Trophoblast cell (in vitro differentiated cells and primary cell): Measurements from ENCODE around the gene CENPV.

Experiments used
- DNase-seq, 2 donors: peaks; one replicate each; pipeline ENCODE4 v3.0.0-alpha.2; 2016
- H2AFZ ChIP-seq: 2 replicates; pipeline ENCODE4 v1.6.1; 2013; ENCODE audit warnings: low read length, moderate library complexity, mild to moderate bottlenecking; ENCODE audit not compliant: insufficient read depth, poor library complexity
- H2AK5ac ChIP-seq: 2 replicates; pipeline ENCODE4 v1.6.1; 2013; ENCODE audit warnings: mild to moderate bottlenecking, low read length
- H2BK120ac ChIP-seq: 2 replicates; pipeline ENCODE4 v1.6.1; 2013; ENCODE audit warnings: low read length, mild to moderate bottlenecking, moderate library complexity; ENCODE audit not compliant: insufficient read depth, poor library complexity
- H2BK12ac ChIP-seq: 2 replicates; pipeline ENCODE4 v1.6.1; 2013; ENCODE audit warnings: mild to moderate bottlenecking, low read length, moderate library complexity
- H2BK5ac ChIP-seq: 2 replicates; pipeline ENCODE4 v1.6.1; 2013; ENCODE audit warnings: low read length, low read depth, moderate library complexity, mild to moderate bottlenecking; ENCODE audit not compliant: poor library complexity
- H3K14ac ChIP-seq: 2 replicates; pipeline ENCODE4 v1.6.1; 2013; ENCODE audit warnings: mild to moderate bottlenecking, low read length
- H3K18ac ChIP-seq: 2 replicates; pipeline ENCODE4 v1.6.1; 2013; ENCODE audit warnings: mild to moderate bottlenecking, low read length
- H3K23ac ChIP-seq: 2 replicates; pipeline ENCODE4 v1.6.1; 2013; ENCODE audit warnings: low read length
- H3K27ac ChIP-seq: 2 replicates; pipeline ENCODE4 v1.5.1; 2013; ENCODE audit warnings: low read depth, mild to moderate bottlenecking, inconsistent platforms, low read length, moderate library complexity
- H3K27me3 ChIP-seq: 2 replicates; pipeline ENCODE4 v1.6.1; 2013; ENCODE audit warnings: inconsistent platforms, mild to moderate bottlenecking, low read length, moderate library complexity; ENCODE audit not compliant: insufficient read depth
- H3K36me3 ChIP-seq, 2 experiments: 1 replicate in 1 of 2; 2 replicates in 1 of 2; pipeline ENCODE4 v1.6.1; 2013; ENCODE audit warnings: low read length in 2 of 2, mild to moderate bottlenecking in 2 of 2, moderate library complexity in 1 of 2; ENCODE audit not compliant: insufficient read depth in 2 of 2, control insufficient read depth in 1 of 2
- H3K4ac ChIP-seq: 2 replicates; pipeline ENCODE4 v1.6.1; 2013; ENCODE audit warnings: low read depth, mild to moderate bottlenecking, low read length, moderate library complexity
- H3K4me1 ChIP-seq, 2 experiments: 1 replicate in 1 of 2; 2 replicates in 1 of 2; pipeline ENCODE4 v1.6.1; 2013; ENCODE audit warnings: low read length in 2 of 2, mild to moderate bottlenecking in 2 of 2, moderate library complexity in 1 of 2; ENCODE audit not compliant: insufficient read depth in 2 of 2, control insufficient read depth in 1 of 2
- H3K4me2 ChIP-seq: 2 replicates; pipeline ENCODE4 v1.6.1; 2013; ENCODE audit warnings: inconsistent platforms, mild to moderate bottlenecking, low read length, moderate library complexity
- H3K4me3 ChIP-seq: 2 replicates; pipeline ENCODE4 v1.5.1; 2013; ENCODE audit warnings: mild to moderate bottlenecking, low read depth, low read length, inconsistent platforms
- H3K79me1 ChIP-seq: one replicate; pipeline ENCODE4 v1.6.1; 2013; ENCODE audit warnings: low read length
- H3K79me2 ChIP-seq: 2 replicates; pipeline ENCODE4 v1.6.1; 2013; ENCODE audit warnings: low read length, mild to moderate bottlenecking; ENCODE audit not compliant: control insufficient read depth, insufficient read depth, poor library complexity
- H3K9ac ChIP-seq: 2 replicates; pipeline ENCODE4 v1.6.1; 2013; ENCODE audit warnings: mild to moderate bottlenecking, low read length
- H3K9me3 ChIP-seq: 2 replicates; pipeline ENCODE4 v1.6.1; 2013; ENCODE audit warnings: low read depth, mild to moderate bottlenecking, control low read depth, inconsistent platforms, low read length; ENCODE audit not compliant: insufficient read depth
- H4K12ac ChIP-seq: 2 replicates; pipeline ENCODE4 v1.6.1; 2013; ENCODE audit warnings: low read depth, mild to moderate bottlenecking, low read length, moderate library complexity
- H4K8ac ChIP-seq: 2 replicates; pipeline ENCODE4 v1.6.1; 2013; ENCODE audit warnings: low read depth, mild to moderate bottlenecking, low read length, moderate library complexity
- H4K91ac ChIP-seq: one replicate; pipeline ENCODE4 v1.6.1; 2013; ENCODE audit warnings: low read depth, mild to moderate bottlenecking, low read length, moderate library complexity
- WGBS: extraction: QIAGEN DNeasy Blood & Tissue Kit; methylation state at CpG from one replicate; pipeline ENCODE4 v1.1.7; 2013; ENCODE audit warnings: missing lambda C conversion rate; ENCODE audit not compliant: insufficient read length, insufficient coverage; ENCODE audit errors: extremely low coverage; 5-methylcytosine and 5-hydroxymethylcytosine counted together

The CENPV gene

GRCh38 chr17:16383772-16384287, 30.6 kb upstream of the CENPV start:
- H2BK120ac ChIP-seq, result no peak overlapping the region
- H3K23ac ChIP-seq, result no peak overlapping the region
- no peak overlapping the region for H4K91ac ChIP-seq
- H3K14ac ChIP-seq, result no peak overlapping the region
- no peak for DNase-seq
- no peak overlapping the region for H3K4me2 ChIP-seq
- no peak overlapping the region for H3K9ac ChIP-seq
- no CpG with 5 or more reads among the region's 5 CpGs for WGBS
- H3K4me3 ChIP-seq, result no peak overlapping the region
- no peak overlapping the region for H4K8ac ChIP-seq
- H2AFZ ChIP-seq, result no peak overlapping the region
- H3K4ac ChIP-seq, result no peak overlapping the region
- H3K79me2 ChIP-seq, result peaks cover 7% of the 10 kb centered on the region
- H4K12ac ChIP-seq, result no peak overlapping the region
- H3K4me1 ChIP-seq, result peaks cover 7 to 11% of the 10 kb centered on the region in 2 experiments
- no peak overlapping the region for H2BK12ac ChIP-seq
- H3K27me3 ChIP-seq, result no peaks in the 10 kb centered on the region
- H3K9me3 ChIP-seq, result no peaks in the 10 kb centered on the region
- H3K18ac ChIP-seq, result no peak overlapping the region
- peaks cover 13 to 21% of the 10 kb centered on the region in 2 experiments for H3K36me3 ChIP-seq
- H2AK5ac ChIP-seq, result no peak overlapping the region
- no peak overlapping the region for H2BK5ac ChIP-seq
- peaks cover 17% of the 10 kb centered on the region for H3K79me1 ChIP-seq
- no peak overlapping the region for H3K27ac ChIP-seq

DNA sequence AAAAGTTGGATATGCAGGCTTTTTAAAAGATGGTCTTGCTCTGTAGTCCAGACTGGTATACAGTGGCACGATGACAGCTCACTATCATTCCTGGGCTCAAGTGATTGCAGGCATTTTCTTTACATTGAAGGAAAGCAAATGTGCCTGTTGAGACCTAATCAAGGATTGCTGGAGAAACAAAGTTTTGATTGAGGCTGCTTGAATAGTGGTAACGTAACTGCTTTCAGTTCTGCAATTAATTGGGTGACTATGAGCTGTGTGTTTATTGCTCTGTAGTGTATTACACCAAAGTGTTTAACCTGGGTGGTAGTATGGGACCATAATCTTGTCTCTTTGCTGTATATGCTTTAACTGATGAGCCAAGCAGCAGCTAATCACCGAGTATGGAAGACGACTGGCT, 29.9 kb upstream of the CENPV start:
- Histone ChIP-seq H3K23ac (no peak overlapping the region), H3K9ac (no peak overlapping the region), H2AK5ac (no peak overlapping the region), H3K4me1 (peaks cover 9 to 11% of the 10 kb centered on the region in 2 experiments), H2BK12ac (no peak overlapping the region), H3K4me2 (peak overlapping the region; percentile 38), H2BK120ac (no peak overlapping the region), H3K27ac (no peak overlapping the region), H3K36me3 (peaks cover 13 to 21% of the 10 kb centered on the region in 2 experiments), H2AFZ (no peak overlapping the region), H3K14ac (no peak overlapping the region), H2BK5ac (no peak overlapping the region), H3K18ac (no peak overlapping the region), H3K79me1 (peaks cover 17% of the 10 kb centered on the region), H3K4me3 (no peak overlapping the region), H4K12ac (no peak overlapping the region), H3K4ac (no peak overlapping the region), H3K9me3 (no peaks in the 10 kb centered on the region), H3K27me3 (no peaks in the 10 kb centered on the region), H4K8ac (no peak overlapping the region), H3K79me2 (peaks cover 7% of the 10 kb centered on the region), H4K91ac (no peak overlapping the region)
- DNase-seq, result no peak
- no CpG with 5 or more reads among the region's 4 CpGs for WGBS

DNA sequence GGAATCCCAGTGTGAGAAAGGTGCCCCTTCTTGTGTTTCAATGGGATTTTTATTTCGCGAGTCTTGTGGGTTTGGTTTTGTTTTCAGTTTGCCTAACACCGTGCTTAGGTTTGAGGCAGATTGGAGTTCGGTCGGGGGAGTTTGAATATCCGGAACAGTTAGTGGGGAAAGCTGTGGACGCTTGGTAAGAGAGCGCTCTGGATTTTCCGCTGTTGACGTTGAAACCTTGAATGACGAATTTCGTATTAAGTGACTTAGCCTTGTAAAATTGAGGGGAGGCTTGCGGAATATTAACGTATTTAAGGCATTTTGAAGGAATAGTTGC, 28.2 kb upstream of the CENPV start:
- H3K9ac ChIP-seq, result peak overlapping the region; percentile 89
- H3K9me3 ChIP-seq, result no peaks in the 10 kb centered on the region
- H4K12ac ChIP-seq, result no peak overlapping the region
- peak overlapping the region; percentile 81 for H3K4me3 ChIP-seq
- peak overlapping the region; percentile 53 for H3K4ac ChIP-seq
- peak overlapping the region; percentile 71 for H2BK5ac ChIP-seq
- peak overlapping the region; percentile 87 for H3K18ac ChIP-seq
- no CpG with 5 or more reads among the region's 14 CpGs for WGBS
- H4K8ac ChIP-seq, result peak overlapping the region; percentile 57
- peaks cover 9 to 11% of the 10 kb centered on the region in 2 experiments for H3K4me1 ChIP-seq
- H2AK5ac ChIP-seq, result no peak overlapping the region
- H3K79me1 ChIP-seq, result peaks cover 14% of the 10 kb centered on the region
- no peak overlapping the region for H2BK12ac ChIP-seq
- no peak overlapping the region for H2AFZ ChIP-seq
- H3K36me3 ChIP-seq, result peaks cover 13 to 21% of the 10 kb centered on the region in 2 experiments
- H3K14ac ChIP-seq, result peak overlapping the region; percentile 82
- no peak overlapping the region for H2BK120ac ChIP-seq
- H3K79me2 ChIP-seq, result peaks cover 7% of the 10 kb centered on the region
- H4K91ac ChIP-seq, result peak overlapping the region; percentile 87
- peak in 1 of 2 donors; percentile 56 for DNase-seq
- peak overlapping the region; percentile 81 for H3K4me2 ChIP-seq
- peak overlapping the region; percentile 83 for H3K27ac ChIP-seq
- no peak overlapping the region for H3K23ac ChIP-seq
- no peaks in the 10 kb centered on the region for H3K27me3 ChIP-seq

- H3K4me2 ChIP-seq, result peak within 1 kb of the TSS; percentile 81
- peak within 1 kb of the TSS; percentile 91 for H4K8ac ChIP-seq
- H2BK12ac ChIP-seq, result peak within 1 kb of the TSS; percentile 52
- H3K4ac ChIP-seq, result peak within 1 kb of the TSS; percentile 90
- H3K14ac ChIP-seq, result peak within 1 kb of the TSS; percentile 84
- peak within 1 kb of the TSS; percentile 90 for H4K12ac ChIP-seq
- no CpG with 5 or more reads among the region's 67 CpGs for WGBS
- peak within 1 kb of the TSS; percentile 89 for H3K9ac ChIP-seq
- peak within 1 kb of the TSS; percentile 83 for H3K27ac ChIP-seq
- H3K9me3 ChIP-seq, result no peaks in the 10 kb centered on the region
- peaks cover 14% of the 10 kb centered on the region for H3K79me1 ChIP-seq
- H4K91ac ChIP-seq, result peak within 1 kb of the TSS; percentile 87
- no peak within 1 kb of the TSS for H3K23ac ChIP-seq
- peak; percentile 98 for DNase-seq
- H3K79me2 ChIP-seq, result peaks cover 7% of the 10 kb centered on the region
- peak within 1 kb of the TSS; percentile 81 for H3K4me3 ChIP-seq
- H3K27me3 ChIP-seq, result no peaks in the 10 kb centered on the region
- H3K36me3 ChIP-seq, result peaks cover 13 to 21% of the 10 kb centered on the region in 2 experiments
- H3K18ac ChIP-seq, result peak within 1 kb of the TSS; percentile 95
- peak within 1 kb of the TSS; percentile 66 for H2AFZ ChIP-seq
- peak within 1 kb of the TSS; percentile 88 for H2BK5ac ChIP-seq
- H3K4me1 ChIP-seq, result peaks cover 9 to 11% of the 10 kb centered on the region in 2 experiments
- H2AK5ac ChIP-seq, result no peak within 1 kb of the TSS
- peak within 1 kb of the TSS; percentile 84 for H2BK120ac ChIP-seq
Observed at GRCh38 chr17:16380640-16381495, 27.6 kb upstream of the CENPV start, which contains the start of gene UBB. TSS of gene UBB (plus strand) at chr17:16381091. CDS start at chr17:16381908, 817 bp downstream.
